AG04450 (cell line): ENCODE measurements around the gene C3orf20. TPM values are rescaled to one million over a fixed set of nuclear protein-coding genes. Genes with fewer than 3 reads are reported as not detected.

Experiments
- CTCF ChIA-PET: fragments of 300-600, 350-600 bp; formaldehyde crosslinking; extraction: SDS; loops from one replicate; lab custom pipeline; 2022; ENCODE audit warnings: antibody characterized with exemption, inconsistent platforms; lab: Charles Lee
- POLR2A ChIA-PET: fragments of 350-600 bp; formaldehyde crosslinking; extraction: SDS; loops from one replicate; lab custom pipeline; 2021; ENCODE audit warnings: antibody characterized with exemption, inconsistent platforms; lab: Yijun Ruan, JAX
- DNase-seq: peaks from one replicate; pipeline ENCODE4 v3.0.0-alpha.2; 2011; ENCODE audit warnings: low read depth, low spot score
- H3K27ac ChIP-seq: one replicate; pipeline ENCODE4 v1.5.1; 2012; ENCODE audit warnings: low read depth, low read length, control low read depth
- H3K27me3 ChIP-seq: one replicate; pipeline ENCODE4 v1.6.0; 2012; ENCODE audit warnings: low read length; ENCODE audit not compliant: control insufficient read depth, insufficient read depth
- H3K4me3 ChIP-seq: 2 replicates; pipeline ENCODE4 v1.5.1; 2011; ENCODE audit warnings: mild to moderate bottlenecking, low read depth, low read length, control low read depth
- H3K9me3 ChIP-seq: 2 replicates; pipeline ENCODE4 v1.5.1; 2012; ENCODE audit warnings: low read length; ENCODE audit not compliant: control insufficient read depth, insufficient read depth
- CTCF ChIP-seq: IDR thresholded peaks from 2 replicates; pipeline ENCODE4 v1.5.1; 2011; ENCODE audit warnings: low read depth, low read length, control low read depth, inconsistent platforms
- polyA plus RNA-seq: library from polyadenylated mRNA; depleted of rRNA; stranded (reverse); fragments of >200 nt; gene quantifications from 2 replicates; pipeline ENCODE4 v1.2.3, GENCODE V29; 2011

Gene C3orf20
- polyA plus RNA-seq, 1 experiment = not detected

GRCh38 chr3:14685179-14685578, 10.2 kb downstream of the C3orf20 start:
- ChIA-PET CTCF (interaction anchor here (1.2 to 1.6 kb wide), 3 partner anchors 11 to 236 kb away, joined by 3 to 5 read pairs (median 4); no protein-coding TSS in a partner anchor), POLR2A (no interaction called here)
- Histone ChIP-seq H3K27ac (no peak overlapping the region), H3K9me3 (no peaks in the 10 kb centered on the region), H3K27me3 (peaks cover 2% of the 10 kb centered on the region), H3K4me3 (no peak overlapping the region)
- no peak for DNase-seq
- TF ChIP-seq CTCF = no peak

GRCh38 chr3:14687360-14687759, 12.4 kb downstream of the C3orf20 start:
- Histone ChIP-seq H3K27me3 (peaks cover 2% of the 10 kb centered on the region), H3K9me3 (no peaks in the 10 kb centered on the region), H3K27ac (no peak overlapping the region), H3K4me3 (no peak overlapping the region)
- TF ChIP-seq CTCF = no peak
- ChIA-PET CTCF (interaction anchor here (1.6 to 3.9 kb wide), 2 partner anchors 12 to 234 kb away, joined by 5 to 14 read pairs; no protein-coding TSS in a partner anchor), POLR2A (no interaction called here)
- no peak for DNase-seq

GRCh38 chr3:14688525-14688924, 13.6 kb downstream of the C3orf20 start:
- Histone ChIP-seq H3K9me3 (no peaks in the 10 kb centered on the region), H3K4me3 (no peak overlapping the region), H3K27ac (no peak overlapping the region), H3K27me3 (peaks cover 2% of the 10 kb centered on the region)
- no peak for TF ChIP-seq CTCF
- POLR2A ChIA-PET = no interaction called here
- no peak for DNase-seq
- CTCF ChIA-PET = interaction anchor here (0.6 to 3.9 kb wide), 4 partner anchors 10 to 233 kb away, joined by 4 to 14 read pairs (median 4); no protein-coding TSS in a partner anchor

GRCh38 chr3:14689247-14689980, 14.5 kb downstream of the C3orf20 start:
- DNase-seq = no peak
- no peak overlapping the region for H3K4me3 ChIP-seq
- POLR2A ChIA-PET = no interaction called here
- H3K9me3 ChIP-seq = no peaks in the 10 kb centered on the region
- no peak for TF ChIP-seq CTCF
- H3K27ac ChIP-seq = no peak overlapping the region
- CTCF ChIA-PET = interaction anchor here (1.6 to 3.9 kb wide), 2 partner anchors 92 to 232 kb away, joined by 4 to 14 read pairs; no protein-coding TSS in a partner anchor
- H3K27me3 ChIP-seq = no peaks in the 10 kb centered on the region

- Histone ChIP-seq H3K27me3 (no peaks in the 10 kb centered on the region), H3K4me3 (no peak overlapping the region), H3K9me3 (no peaks in the 10 kb centered on the region), H3K27ac (no peak overlapping the region)
- ChIA-PET CTCF (interaction anchor here (1.1 to 2.2 kb wide), 3 partner anchors 17 to 230 kb away, joined by 3 to 4 read pairs (median 3); no protein-coding TSS in a partner anchor), POLR2A (no interaction called here)
- no peak for TF ChIP-seq CTCF
- no peak for DNase-seq
Observed at GRCh38 chr3:14691239-14691638, 16.3 kb downstream of the C3orf20 start.
